Astrocyte of the cerebellum (primary cell): ENCODE measurements around the gene TANC2.

ENCODE experiments used
- DNase-seq: peaks from one replicate; pipeline ENCODE4 v3.0.0-alpha.2; 2011; ENCODE audit warnings: low read depth
- H3K4me3 ChIP-seq: 2 replicates; pipeline ENCODE4 v1.5.1; 2011; ENCODE audit warnings: mild to moderate bottlenecking, low read depth, low read length, moderate library complexity
- in situ Hi-C: cut with HindIII; loops from 2 replicates; pipeline ENCODE4 v1.10.0; 2017; ENCODE audit warnings: low sequenced_read_pairs
- TF ChIP-seq, protein P1 (sequence below): IDR thresholded peaks from 2 replicates; pipeline ENCODE4 v1.5.1; 2012; ENCODE audit warnings: low read length, low read depth, moderate library complexity, mild to moderate bottlenecking; ENCODE audit errors: missing control alignments

TANC2 gene

DNA sequence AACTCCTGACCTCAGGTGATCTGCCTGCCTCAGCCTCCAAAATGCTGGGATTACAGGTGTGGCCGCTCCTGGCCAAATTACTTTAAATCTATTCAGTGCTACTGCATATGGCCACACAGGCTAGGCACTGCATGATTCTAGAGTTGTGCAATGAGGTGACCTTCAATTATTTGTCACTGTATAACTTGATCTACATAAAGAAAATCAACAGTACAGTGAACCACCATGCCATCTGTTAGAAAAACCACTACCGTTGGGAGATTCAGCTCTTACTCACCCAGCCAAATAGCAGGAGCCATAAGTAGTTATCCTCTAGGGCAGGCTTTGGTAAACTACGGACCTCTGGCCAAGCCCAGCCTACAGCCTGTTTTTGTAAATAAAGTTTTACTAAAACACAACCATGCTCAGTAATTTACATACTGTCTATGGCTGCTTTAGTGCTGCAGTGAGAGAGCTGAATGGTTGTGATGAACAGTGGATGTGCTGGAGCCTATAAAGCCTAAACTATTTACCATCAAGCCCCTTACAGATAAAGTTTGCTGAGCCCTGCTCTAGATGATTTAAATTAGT, 40.7 kb upstream of the TANC2 start:
- in situ Hi-C loops: no loop called here
- TF ChIP-seq, protein P1, sequence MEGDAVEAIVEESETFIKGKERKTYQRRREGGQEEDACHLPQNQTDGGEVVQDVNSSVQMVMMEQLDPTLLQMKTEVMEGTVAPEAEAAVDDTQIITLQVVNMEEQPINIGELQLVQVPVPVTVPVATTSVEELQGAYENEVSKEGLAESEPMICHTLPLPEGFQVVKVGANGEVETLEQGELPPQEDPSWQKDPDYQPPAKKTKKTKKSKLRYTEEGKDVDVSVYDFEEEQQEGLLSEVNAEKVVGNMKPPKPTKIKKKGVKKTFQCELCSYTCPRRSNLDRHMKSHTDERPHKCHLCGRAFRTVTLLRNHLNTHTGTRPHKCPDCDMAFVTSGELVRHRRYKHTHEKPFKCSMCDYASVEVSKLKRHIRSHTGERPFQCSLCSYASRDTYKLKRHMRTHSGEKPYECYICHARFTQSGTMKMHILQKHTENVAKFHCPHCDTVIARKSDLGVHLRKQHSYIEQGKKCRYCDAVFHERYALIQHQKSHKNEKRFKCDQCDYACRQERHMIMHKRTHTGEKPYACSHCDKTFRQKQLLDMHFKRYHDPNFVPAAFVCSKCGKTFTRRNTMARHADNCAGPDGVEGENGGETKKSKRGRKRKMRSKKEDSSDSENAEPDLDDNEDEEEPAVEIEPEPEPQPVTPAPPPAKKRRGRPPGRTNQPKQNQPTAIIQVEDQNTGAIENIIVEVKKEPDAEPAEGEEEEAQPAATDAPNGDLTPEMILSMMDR: no peak
- no peak overlapping the region for H3K4me3 ChIP-seq
- no peak for DNase-seq

DNA sequence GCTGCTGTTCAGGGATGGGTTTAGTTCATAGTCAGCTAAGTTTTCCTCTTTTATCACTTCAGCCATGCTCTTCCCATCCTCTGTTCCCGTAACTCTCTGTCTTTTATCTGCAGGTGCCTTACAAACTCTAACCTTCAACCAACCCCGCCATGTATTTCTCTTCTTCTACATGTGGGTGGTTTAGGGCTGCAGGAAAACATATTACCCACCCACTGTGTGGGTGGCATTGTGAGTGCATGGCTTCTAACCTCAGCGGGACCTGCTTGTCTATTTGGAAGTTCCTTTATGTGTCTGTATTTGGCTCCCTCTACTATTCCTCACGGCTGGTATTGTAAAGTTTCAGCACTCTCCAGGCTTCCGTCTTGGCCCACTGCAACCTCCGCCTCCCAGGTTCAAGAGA, 39.0 kb upstream of the TANC2 start:
- TF ChIP-seq, protein P1: no peak
- no peak overlapping the region for H3K4me3 ChIP-seq
- no peak for DNase-seq
- in situ Hi-C loops: no loop called here

DNA sequence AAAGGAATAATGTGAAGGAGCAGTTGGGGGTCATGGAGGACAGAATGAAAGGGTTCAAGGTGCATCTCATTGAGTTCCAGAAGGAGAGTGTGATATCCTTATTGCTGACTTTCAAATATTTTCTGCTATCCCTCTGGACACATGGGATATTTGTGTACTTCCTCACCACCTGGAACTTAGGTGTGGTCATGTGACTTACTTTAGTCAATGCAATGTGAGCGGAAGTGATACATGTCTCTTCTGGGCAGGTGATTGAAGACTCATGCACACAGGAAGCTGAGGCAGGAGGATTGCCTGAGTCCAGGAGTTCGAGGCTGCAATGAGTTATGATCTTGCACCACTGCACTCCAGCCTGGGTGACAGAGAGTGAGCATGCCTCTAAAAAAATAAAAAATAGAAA, 36.7 kb upstream of the TANC2 start:
- TF ChIP-seq, protein P1: no peak
- H3K4me3 ChIP-seq: no peak overlapping the region
- no peak for DNase-seq
- in situ Hi-C loops: no loop called here

DNA sequence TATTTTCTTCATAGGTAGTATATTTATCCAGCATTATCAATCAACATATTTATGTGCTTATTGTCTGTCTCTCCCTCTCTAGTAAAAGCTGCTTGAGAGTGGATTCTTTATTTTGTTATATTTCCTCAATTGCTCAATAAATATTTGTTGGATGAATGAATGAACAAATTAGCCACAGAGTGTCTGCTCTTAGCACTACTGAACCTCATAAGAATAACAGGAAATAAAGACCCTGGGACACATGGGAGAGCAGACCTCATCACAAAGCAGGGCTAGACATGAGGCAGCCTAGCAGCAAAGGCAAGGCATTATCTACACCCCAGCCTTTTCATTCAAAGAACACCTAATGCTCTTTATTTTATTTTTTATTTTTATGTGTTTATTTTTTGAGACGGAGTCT, 34.9 kb upstream of the TANC2 start:
- H3K4me3 ChIP-seq: no peak overlapping the region
- TF ChIP-seq, protein P1: no peak
- no peak for DNase-seq
- in situ Hi-C loops: no loop called here

DNA sequence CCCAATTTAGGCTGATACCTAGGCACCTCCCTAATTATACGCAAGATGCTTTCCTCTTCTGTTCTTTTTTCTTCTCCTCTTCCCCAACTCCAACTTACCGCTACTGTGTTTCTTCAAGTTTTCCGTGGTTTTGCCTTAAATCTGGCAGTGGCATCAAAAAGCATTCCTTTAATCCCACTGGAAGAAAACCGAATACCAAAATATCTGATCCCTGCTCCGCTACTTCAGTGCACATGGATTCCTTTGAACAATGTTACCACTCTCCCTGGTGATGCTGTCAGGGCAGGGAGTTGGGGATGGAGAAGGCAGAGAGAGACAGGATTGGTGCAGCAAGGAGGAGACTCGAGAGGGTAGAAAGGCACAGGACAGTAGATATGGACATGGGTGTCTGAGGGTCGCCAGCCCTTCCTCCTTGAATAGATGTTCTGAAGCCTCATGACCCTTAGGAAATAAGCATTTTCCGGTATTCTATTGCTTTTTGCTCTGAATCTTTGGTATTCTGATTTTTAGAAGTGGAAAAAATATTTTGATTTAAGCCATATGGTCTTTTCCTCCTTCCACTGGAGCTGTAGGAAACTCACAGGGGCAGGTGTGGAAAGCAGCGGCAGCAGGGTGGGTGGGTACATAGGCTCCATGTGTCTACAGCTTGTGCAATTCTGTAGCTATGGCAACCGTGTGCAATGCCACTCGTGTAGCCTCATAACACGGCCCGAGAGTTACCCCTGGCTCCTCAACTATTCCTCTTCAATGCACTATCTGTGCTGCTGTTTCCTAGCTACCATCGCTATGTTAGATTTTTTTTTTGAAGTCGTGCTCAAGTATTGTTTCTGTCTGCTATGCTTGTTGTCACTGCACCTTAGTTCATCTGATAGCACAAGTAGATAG, 32.3 kb upstream of the TANC2 start:
- in situ Hi-C loops: no loop called here
- peak; percentile 9 for DNase-seq
- TF ChIP-seq, protein P1: no peak
- H3K4me3 ChIP-seq: no peak overlapping the region

DNA sequence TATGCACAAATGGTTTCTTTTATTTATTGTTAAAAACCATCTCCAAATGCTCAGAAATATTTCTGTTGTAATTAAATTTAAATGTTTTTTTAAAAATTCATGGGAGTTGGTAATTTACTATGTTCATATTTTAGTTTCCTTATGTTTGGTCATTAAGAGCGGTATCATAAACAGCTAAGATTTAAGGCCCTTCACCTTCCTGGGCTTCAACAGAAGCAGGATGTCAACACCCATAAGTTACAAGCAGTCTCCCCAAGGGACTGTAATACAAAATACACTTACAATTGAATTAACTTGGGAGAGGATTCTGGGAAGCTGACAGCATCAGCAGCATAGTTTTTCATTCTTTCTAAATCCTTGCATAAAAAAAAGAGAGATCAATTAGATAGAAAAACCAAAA, 30.9 kb upstream of the TANC2 start:
- in situ Hi-C loops: no loop called here
- no peak overlapping the region for H3K4me3 ChIP-seq
- no peak for DNase-seq
- TF ChIP-seq, protein P1: no peak
